OCI-LY7 (cell line): Measurements from ENCODE around the gene P3H1.

Experiments used
- CTCF ChIP-seq: fragments of 200-600 bp; sonication (generic); conservative IDR thresholded peaks from 2 replicates; pipeline ENCODE4 v1.5.1; 2014; ENCODE audit warnings: mild to moderate bottlenecking, antibody characterized with exemption, low read length, moderate library complexity, mixed read lengths
- EZH2phosphoT487 ChIP-seq: fragments of 200-600 bp; sonication (generic); IDR thresholded peaks from 2 replicates; pipeline ENCODE4 v1.6.1; 2018; ENCODE audit warnings: low read depth, borderline replicate concordance, mild to moderate bottlenecking, mixed run types, antibody characterized with exemption, low read length, moderate library complexity, mixed read lengths

DNA sequence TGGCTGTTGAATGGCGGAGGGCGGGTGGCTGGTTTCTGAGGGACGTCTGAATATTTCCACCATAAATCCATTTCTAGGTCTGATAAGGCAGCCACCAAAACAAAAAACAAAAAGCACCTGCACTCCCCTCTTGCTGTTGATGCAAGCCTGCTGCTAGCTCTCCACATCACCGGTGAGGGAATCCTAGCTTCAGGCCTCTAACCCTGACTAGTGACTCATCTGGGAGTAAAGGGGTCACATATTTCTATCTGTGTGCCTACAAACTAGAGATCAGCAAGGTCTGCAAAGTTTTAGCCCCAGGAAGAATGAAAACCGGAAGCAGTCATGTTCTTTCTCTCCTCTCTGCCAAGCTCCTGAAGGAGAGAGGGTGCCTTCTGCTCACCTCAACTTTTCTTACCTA is 39.8 kb upstream of the P3H1 start:
- TF ChIP-seq CTCF = no peak
- no peak for TF ChIP-seq EZH2phosphoT487
